ENCODE data around the gene ALX1.
"Not testable (repeated sequence)": the region's sequence is repeated elsewhere in the genome, so short reads cannot be mapped to it uniquely, and the experiment has no call there.

The ALX1 gene

GRCh38 chr12:85299053-85299452 lies 19.0 kb downstream of the ALX1 start:
- DNase-seq = no peak

- no peak for DNase-seq
Measured at GRCh38 chr12:85301051-85301450, 21.0 kb downstream of the ALX1 start.

GRCh38 chr12:85308374-85308773 lies 28.4 kb downstream of the ALX1 start:
- no peak for DNase-seq

DNA sequence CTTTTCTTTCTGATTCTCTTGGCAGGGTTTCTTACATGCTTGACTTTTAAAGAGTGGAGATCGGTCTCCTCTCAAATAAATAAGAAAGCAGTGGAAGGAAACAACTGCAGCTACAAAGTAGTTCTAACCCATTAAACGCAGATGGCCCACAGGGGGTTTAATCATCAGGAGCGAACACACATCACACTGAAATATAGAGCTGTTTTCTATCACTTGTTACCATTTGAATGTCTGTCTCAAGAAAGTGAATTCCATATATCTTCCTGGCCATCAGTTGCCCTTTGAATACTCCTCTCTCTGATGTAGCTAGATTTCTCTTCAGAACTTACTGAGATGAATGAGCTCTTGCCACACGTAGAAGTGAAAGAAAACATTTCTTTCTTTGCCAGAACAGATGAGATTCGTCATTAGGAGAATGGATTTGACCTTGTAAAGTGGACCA lies 29.1 kb downstream of the ALX1 start:
- no peak for DNase-seq

GRCh38 chr12:85310025-85310424 lies 30.0 kb downstream of the ALX1 start:
- no peak for DNase-seq

DNA sequence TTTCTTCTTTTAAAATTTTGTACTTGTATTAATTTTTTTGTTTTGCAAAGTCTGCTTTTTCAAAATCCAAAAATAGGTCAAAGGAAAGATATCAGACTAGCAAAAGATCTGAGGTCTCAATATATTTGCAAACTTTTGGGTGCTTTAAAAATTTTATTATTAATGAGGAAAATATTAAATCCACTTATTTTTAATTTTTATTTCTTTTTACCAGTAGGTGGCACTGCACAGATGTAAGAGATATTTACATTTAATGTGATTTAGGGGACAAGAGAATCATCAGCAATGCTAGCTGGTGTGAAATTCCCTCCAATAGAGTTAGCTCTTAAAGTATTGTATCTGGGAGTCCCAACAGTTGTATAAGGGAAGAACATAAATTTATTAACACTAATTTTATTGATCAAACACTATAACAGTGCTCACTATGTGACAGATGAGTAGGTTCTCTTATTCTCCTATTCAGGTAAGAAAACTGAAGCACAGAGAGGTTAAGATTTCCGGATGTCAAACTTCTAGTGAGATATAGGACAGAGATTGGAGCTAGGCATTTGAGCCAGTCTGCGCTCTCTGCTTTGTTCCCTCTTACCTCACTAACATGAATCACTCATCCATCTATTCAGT lies 30.5 kb downstream of the ALX1 start:
- DNase-seq = no peak

DNA sequence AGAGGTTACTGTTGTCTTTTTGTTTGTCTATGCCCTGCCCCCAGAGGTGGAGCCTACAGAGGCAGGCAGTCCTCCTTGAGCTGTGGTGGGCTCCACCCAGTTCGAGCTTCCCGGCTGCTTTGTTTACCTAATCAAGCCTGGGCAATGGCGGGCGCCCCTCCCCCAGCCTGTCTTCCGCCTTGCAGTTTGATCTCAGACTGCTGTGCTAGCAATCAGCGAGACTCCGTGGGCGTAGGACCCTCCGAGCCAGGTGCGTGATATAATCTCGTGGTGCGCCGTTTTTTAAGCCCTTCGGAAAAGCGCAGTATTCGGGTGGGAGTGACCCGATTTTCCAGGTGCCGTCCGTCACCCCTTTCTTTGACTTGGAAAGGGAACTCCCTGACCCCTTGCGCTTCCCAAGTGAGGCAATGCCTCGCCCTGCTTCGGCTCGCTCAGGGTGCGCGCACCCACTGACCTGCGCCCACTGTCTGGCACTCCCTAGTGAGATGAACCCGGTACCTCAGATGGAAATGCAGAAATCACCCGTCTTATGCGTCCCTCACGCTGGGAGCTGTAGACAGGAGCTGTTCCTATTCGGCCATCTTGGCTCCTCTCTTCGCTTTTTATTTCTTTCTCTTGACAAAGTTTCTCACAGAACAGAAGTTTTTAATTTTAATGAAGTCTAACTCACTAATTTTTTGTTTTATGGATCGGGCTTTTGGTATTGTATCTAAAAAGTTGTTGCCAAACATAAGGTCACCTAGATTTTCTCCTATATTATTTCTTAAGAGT lies 38.0 kb downstream of the ALX1 start:
- not testable (repeated sequence) for DNase-seq

- no peak for DNase-seq
Measured at GRCh38 chr12:85322715-85323114, 42.7 kb downstream of the ALX1 start.

GRCh38 chr12:85325442-85325841 lies 45.4 kb downstream of the ALX1 start:
- DNase-seq = no peak

DNA sequence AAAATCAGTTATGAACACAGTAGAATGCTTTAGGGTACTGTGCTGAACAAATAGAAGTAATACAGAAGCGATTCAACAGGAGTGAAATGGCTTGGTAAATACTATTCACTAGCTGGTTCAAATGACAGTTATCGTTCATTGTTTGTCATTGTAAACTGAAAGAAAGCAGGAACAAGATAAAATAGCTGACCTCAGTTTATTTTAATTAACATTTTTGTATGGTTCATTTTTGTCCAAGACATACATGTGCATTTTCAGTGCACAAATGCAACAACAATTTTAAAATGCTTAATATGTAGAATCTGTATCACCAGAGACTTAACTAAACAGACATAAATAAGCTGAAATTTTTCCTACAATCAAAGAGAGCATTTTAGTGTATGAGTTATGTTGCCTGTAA lies 49.9 kb downstream of the ALX1 start:
- no peak for DNase-seq

DNA sequence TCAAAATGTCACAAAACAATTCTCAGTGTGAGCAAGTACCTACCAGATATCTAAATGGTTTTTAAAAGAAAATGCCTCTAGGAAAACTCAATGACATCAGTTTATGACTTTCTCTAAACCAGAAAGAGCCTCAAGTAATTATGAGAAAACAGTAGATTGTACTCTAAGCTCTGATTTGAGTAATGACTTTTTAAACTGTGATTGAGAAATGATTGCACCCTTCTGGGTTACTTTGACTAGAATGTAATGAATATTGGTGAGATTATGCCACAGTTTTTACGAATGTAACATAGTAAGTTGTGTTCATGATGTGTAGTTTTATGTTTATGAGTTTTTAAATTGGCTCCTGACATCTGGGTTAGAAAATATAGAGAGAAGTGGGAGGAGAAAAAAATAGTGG lies 68.8 kb downstream of the ALX1 start:
- DNase-seq = no peak

DNA sequence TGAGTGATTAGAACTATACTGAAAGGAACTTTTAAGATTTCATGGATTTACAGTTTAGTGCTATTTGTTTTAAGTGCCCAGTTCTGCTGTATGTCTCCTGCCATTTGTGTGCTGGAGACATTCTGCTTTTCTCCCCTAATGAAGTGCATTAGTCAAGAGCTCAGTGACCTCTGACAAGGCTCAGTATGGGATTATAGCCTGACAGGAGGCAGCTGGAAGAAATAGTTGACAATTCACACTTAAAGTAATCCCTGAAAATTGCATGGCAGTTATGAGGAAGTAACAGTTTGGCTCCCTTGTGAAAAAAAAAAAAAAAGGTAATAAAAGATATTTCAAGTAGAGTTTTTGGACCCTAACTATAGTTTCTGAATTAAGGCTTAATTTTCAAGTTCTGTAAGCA lies 70.3 kb downstream of the ALX1 start:
- no peak for DNase-seq

Data from hypothalamus (tissue), 51 donors.